ENCODE measurements around the gene HERPUD1.
"Not testable (repeated sequence)": the region's sequence is repeated elsewhere in the genome, so short reads cannot be mapped to it uniquely, and the experiment has no call there.

HERPUD1 gene

DNA sequence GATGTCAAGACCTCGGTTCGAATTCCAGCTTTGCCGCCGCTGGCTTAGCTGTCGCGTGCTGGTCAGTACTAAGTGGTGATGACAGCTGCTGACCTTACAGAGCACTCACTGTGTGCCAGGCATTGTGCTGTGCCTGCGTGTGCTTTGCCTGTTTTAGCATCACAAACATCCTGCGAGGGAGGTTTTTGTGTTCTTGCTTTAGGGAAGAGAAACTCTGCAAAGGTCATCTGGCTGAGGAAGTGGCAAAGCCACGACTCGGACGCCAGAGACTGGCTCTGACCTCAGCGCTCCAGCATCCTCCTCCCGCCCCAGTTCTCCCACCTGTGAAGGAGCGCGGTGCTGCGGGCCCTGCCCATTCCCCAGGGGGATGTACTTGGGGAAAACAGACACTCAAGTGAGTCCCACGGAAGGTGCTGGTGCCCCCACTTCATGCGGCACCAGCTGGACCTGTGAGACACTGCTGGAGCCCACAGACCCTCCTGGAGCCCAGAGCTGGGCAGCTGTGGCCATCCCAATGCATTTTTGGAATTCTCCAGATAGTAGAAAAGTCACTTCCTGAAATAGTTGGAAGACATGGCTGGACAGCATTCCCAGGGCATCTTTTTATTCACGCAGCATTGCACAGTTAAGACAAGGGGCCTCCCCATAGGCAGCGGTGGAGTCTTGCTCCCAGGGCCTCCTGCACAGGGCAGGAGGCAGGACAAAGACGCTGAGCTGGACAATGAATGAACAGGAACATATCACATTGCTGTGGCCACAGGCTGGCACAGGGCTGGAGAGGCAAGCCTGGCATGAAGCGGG, 20.0 kb upstream of the HERPUD1 start:
- DNase-seq = no peak

DNA sequence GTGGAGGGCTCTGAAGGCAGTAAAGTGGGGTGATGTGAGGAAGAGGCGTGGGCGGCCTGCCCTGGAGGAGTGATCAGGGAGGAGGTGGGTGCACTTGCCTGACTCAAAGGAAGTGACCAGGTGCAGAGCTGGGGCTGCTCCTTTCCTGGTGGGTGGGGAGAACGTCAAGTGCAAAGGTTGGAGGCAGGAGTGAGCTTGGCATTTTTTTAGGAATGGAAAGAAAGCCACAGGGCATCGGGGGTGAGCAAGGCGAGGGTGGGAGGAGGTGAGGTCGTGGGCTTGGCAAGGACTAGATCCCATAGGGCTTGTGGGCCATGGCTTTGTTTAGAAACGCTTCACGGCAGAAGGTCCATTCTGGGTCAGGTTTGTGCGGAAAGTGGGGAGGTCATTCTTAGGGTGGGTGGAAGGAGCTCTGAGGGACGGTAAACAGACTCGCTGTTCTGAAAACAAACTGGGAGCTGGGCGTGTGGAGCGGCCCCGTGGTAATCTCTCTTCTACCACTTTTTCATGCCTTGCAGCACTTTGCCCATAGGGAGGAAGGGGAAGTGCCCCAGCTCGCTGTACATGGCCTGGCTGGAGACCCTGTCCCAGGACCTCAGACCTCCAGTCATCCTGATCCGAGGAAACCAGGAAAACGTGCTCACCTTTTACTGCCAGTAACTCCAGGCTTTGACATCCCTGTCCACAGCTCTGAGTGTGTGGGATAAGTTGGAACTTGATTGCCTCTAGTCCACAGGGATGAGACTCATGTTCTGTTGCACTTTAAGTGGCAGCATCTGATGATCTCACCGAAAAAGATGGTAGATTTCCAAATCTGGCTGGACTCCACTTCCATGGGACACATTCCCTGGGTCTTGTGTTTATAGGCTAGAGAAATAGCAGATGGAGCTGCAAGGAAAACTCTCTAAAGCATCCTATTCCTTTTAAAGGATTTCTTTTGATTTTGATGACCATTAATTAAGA, 18.9 kb upstream of the HERPUD1 start:
- DNase-seq = no peak

DNA sequence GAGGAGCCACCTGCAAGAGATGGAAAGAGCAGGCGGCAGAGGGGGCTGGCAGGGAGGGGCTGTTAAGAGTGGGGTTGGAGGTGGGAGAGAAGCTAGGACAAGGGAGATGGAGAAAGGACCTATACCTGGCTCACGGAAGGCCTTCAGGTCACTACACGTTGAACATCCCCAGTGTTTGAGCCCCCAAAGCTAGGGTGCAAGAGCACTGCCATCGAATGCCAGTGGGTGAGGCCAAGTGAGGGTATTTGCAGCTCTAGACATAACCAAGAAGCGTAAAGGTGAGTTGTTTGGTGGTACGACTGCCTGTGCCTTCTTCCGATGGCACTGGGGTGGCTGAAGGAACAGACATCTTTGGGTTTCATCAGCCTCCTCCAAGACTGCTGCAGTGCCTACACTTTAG, 17.0 kb upstream of the HERPUD1 start:
- no peak for DNase-seq

DNA sequence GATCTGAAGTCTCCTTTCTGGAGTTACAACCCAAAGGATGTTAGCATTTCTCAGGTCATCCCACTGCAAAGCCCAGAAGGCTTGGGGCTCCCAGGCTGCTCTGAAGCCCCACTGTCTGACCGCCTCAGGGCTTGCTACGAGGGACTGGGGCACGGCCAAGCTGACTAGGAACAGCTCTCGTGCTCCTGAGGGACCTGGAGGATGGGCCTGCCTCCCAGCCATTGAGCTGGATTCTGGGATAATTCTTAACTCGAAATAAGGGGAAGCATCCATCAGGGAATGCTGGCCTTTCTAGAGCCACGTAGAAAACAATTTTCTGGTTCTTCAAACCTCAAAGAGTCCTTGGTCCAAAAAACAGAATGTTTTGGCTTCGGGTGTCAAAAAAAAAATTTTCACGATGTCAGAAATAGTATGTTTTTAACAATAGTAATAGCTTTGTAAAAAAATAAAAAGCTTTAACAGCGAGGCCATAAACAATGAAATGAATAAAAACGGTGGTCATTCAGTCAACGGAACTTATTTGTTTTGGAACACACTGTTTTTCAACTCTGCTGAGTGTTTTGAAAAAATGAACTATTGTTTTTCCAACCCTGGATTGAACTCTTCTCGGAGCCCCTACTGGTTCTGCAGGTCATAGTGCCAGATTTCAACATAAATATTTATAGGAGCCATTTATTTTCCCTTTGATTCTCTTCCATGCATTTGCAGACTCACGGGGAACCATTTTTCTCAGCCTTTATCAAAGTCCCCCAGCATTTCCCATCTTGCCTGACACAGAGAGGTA, 16.4 kb upstream of the HERPUD1 start:
- no peak for DNase-seq

DNA sequence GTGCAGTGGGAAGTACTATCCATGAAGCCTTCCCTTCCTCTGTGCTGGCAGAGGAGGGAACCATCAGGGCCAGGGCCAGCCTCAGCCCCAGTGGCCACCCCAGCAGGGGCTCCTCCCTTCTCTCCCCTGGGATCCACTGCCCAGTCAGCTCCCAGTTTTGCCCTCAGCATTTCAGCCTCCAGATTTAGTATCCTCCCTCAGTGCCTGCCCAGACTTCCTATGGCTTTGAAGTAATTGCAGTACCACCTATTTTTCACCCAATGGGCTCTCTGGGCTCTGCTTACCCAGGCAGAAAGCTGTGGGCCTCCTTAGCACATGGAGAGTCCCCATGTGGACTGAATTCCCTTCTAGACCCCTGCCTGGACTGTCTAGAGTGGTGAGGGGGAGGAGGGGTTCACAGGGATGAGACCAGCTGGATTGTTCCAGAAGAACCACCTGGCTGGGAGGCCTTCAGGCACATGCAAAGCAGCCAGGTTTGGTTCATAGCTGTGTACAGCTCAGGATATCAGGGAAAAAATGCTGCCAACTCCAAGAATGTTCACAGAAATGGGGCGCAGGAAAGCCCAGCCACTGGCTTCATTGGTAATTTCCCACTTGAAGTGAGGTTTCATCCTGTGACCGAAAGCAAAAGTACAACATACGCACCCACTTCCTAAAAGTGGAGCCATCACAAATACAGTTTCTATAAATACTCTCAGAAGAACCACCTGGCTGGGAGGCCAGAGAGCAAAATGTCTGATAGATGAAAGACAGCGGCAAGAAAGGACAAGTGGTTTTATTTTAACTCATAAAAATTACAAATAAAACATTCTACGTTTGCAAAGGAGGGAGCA, 15.2 kb upstream of the HERPUD1 start:
- no peak for DNase-seq

DNA sequence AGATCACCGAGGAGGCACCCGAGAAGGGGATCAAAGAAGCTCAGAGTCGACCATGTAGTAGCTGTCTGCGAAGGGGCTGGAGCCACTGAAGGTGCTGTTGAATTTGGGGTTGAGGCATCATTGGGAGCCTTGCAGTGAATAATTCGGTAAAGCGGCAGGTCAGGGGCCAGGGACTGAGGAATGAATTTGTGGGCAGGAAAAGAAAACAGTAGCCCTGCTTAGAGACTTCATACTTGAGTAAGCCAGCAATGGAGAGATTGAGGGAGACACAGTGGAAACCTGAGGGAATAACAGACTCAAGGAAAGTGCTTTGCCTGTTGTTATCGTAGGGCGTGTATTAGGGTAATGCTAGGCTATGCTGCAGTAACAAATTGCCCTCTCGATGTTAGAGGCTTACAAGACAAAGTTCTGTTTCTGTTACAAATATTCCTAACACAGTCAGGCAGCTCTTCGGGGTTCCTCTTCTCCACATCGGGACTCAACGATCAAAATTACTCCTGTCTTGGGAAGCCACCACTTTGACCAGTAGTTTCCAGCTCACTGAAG, 13.4 kb upstream of the HERPUD1 start:
- no peak for DNase-seq

DNA sequence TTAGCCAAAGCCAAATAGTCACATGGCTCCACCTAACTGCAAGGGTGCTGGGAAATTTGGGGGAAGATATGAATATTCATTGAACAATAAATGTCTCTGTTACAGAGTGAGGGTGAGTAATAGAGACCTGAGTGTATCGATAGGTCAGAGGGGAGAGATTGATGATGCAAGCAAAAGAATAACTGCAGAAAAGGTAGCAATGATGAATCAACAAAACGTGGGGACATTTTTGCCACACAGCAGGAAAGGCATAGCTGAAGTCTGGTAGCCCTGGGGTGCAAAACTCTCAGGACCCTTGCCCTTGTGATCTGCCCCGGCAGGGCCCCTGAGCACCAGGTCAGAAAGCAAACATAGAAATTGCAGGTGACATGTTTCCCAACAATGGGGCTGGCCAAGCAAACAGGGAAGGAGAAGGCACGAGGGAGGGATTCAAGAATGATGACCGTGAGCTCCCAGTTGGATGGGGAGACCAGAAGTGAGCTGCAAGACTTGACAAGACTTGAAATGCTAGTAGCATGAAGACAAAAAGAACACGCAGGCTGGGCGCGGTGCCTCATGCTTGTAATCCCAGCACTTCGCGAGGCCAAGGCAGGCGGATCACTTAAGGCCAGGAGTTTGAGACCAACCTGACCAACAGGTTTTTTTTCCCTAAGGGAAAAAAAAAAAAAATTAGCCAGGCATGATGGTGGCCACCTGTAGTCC, 12.7 kb upstream of the HERPUD1 start:
- no peak for DNase-seq

DNA sequence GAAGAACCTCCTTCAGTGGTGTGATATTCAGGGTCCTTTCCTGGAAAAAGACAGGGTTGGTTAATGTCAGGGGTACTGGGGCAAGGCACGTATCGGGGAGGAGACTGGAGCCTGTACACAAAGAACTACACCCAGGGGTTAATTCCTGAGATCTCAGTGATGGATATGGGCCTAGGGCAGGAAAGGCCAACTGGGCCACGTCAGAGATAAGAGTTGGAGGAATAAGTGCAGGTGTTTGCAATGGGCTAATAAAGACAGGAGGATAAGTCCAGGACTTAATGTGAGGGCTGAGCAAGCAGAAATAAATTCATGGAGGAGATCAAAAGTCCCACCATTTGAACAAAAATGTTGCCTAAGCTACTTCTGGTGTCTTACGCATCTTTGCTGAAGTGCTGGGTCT, 10.4 kb upstream of the HERPUD1 start:
- no peak for DNase-seq

DNA sequence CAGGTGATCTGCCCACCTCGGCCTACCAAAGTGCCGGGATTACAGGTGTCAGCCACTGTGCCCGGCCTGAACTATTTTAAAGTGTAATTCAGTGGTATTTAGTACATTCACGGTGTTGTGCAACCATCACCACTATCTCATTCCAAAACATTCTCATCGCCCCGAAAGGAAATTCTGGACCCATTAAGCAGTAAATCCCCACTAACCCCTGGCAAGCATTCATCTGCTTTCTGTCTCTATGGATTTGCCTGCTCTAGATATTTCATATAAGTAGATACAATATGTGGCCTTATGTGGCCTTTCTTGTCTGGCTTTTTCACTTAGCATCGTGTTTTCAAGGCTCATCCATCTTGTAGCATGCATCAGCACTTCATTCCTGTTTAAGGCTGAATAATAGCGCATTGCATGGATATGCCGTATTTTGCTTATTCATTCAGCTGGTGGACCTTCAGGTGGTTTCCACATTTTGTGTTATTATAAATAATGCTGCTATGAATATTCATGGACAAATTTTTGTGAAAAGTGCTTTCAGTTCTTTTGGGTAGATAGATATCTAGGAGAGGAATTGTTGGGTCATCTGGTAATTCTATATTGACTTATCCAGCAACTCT, 8.4 kb upstream of the HERPUD1 start:
- no peak for DNase-seq

DNA sequence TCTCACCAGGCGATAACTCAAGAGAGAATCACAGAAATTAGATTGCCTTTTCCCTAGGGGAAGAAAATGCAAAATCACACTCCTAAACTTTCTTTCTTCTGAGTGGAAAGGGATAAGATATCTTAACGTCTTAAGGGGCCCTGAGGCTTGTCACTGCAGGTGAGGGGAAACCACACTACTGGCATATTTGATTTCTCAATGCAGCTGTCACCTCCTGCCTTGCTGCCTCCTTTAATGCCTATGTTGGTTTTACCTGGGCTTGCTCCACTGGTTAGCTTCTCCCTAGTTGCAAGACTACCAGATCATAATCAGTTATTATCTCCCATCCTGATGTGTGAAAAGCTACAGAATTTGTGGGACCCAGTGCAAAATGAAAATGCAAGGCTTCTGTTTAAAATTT, 4.5 kb upstream of the HERPUD1 start:
- DNase-seq = no peak

DNA sequence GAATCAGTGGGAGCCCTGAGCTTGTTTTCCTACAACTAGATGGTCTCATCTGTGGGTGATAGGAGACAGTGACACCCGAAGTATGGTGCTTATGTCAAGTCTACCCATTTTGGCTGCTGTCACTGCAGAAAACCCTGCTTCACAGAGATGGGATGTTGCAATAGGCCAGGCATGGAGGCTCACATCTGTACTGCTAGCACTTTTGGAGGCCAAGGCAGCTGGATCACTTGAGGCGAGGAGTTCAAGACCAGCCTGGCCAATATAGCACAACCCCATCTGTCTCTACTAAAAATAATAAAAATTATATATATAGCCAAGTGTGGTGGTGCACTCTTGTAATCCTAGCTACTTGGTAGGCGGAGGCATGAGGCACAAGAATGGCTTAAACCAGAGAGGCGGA, 2.3 kb upstream of the HERPUD1 start:
- DNase-seq = no peak

DNA sequence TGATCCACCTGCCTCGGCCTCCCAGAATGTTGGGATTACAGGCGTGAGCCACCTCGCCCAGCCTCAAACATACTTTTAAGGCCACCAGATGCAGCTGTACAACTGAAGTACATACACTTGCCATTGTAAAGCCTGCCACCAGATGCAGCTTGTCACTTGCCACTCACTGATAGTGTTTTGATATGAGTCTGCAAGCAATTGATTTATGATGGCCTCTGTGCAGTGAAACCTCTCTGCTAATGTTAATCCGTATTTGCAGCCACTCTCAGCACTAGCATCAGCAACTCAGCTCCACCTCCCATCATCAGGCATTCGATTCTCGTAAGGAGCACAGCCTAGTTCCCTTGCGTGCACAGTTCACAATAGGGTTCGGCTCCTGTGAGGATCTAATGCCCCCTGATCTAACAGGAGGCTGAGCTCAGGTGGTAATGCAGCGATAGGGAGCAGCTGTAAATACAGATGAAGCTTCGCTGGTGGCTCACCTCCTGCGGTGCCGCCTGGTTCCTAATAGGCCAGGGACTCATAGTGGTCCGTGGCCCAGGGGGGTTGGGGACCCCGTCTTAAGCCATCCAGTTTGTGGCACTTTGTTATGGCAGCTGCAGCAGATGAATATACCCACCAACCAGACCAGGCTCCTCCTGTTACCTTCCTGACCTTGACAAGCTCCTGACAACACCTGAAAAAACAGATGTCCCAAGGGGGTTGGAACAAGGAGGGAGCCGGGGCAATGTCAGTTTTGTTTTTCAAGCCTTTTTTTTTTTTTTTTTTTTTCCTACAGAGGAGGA, 1.3 kb upstream of the HERPUD1 start:
- no peak for DNase-seq

DNA sequence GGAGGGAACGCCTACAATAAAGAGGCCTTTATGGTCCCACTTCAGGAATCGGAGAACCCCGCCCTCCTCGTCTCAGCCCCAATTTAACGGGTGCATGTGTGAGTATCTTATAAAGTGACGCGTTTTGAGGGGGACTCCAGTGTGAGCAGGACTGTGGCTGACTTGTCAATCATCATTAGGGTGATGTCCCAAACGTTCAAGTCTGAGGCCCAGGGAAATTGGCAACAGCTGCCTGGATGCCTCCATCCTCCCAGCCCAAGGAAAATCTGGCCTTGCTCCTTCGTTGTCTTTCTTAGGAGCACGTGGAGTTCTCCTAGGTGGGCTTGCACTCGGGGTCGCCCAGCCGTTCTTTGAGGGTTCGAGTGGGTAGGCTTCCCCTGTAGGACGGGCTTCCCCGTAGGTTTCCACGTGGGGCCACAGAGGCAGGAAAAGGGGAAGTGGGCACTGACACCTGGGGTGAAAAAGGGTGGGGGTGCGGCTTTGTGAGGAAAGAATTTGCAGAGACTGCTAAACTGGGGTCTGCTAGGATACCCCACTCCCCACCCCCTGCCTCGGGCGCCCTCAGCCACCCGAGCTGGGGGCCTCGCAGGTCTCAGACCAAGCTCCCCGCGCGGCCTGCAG, 561 bp upstream of the HERPUD1 start:
- no peak for DNase-seq

DNA sequence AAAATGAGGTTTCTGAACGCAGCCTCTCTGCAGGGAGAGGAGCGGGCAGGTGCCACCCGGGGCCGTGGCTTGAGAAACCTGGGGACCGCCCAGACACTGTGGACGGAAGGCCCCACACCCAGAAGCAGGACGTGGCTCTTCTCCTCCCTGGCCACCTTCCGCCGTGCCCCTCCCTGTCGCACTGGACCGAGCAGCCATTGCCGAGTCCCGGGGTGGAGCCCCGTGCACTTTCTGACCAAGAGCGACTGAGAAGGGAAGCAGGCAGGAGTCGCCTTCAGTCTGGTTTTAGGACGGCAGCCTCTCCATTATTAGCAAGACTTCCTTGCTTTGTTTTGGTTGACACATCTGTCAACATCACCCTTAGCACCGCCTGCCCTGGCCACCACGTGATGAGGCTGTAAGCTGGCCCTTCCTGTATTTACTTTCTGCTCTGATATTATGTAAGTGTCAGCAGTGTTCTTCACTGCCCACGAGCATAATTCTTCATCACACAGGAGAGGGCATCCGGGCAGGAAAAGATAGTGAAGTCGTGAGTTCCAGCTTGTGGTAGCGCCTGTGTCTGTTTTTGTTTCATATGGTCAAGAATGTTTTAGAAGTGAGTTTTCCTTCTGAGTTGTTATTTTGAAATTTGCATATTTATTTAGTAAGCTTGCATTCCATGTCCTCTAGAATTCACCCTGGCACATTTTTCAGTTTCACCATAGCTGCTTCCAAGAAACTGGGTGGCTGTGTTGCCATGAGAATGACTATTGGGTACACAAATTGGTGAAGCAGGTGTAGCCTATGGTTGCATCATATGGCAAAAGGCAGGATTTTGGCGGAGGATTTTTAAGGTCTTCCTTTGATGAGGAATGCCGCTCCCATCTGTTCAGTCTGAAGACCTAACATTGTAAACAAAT, 1.0 kb downstream of the HERPUD1 start:
- DNase-seq = no peak

DNA sequence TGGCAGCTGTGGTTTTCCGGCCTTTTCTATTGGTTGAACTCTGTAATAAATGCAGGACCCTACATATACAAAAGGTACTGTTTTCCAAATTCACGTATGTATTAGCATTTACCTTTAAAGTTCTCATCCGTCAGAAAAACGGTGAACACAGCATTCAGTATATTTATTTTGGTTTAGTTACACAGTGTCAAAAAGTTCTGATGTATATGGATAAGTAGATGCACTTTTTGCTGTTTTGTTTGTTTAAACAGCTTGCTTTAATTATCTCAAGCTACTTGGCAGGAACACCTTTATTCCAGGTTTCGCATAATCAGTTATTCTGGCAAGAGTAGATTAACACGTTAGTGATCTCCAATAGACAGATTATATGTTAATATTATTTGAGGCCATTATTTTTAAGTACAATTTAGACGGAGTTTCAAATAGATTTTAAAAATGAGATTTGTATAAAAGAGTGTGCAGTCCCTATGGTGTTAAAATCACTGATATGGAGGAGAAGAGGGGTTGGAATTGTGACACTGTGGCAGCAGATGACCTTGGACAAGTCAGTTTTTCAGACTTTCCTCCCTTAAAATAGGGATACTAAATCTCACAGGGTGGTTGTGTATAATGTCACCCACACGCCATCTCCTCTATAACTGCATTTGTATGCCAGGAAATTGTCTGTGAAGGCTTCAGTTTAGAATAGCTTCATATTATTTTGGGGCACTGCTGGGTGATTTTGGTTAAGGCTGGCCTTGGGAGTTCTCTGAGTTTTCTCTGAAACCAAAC, 2.1 kb downstream of the HERPUD1 start:
- DNase-seq = no peak

DNA sequence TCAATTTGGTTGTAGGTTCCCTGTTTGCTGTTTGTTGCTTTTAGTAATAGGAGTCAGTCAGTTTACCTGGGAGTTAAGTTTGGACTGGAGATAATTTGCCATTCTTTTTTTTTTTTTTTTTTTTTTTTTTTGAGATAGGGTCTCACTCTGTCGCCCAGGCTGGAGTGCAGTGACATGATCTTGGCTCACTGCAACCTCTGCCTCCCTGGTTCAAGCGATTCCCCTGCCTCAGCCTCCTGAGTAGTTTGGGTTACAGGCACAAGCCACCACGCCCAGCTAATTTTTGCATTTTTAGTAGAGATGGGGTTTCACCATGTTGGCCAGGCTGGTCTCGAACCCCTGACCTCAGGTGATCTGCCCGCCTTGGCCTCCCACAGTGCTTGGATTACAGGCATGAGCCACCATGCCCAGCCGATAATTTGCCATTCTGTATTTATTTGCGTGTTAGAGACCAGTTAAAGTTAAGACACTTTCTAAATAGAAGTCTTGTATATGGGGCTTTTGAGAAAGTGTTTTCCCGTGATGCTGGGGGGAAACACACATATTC, 2.7 kb downstream of the HERPUD1 start:
- DNase-seq = not testable (repeated sequence)

DNA sequence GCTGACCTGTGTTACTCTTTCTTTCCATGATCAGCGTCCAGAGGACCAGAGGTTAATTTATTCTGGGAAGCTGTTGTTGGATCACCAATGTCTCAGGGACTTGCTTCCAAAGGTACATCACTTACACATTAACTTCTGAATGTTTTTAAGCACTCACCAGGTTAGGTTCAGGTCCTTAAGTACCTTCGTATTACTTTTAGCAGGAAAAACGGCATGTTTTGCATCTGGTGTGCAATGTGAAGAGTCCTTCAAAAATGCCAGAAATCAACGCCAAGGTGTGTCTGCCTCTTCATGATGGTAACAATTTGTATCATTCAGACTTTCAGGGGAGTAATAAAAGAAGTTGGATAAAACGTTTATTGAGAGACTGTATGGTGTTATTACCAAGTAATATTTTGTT, 3.3 kb downstream of the HERPUD1 start:
- DNase-seq = no peak

Measured in KG1 (cell line).